ENCODE measurements around the gene SGCA.
A peak's percentile ranks its signal among the peaks of the same experiment; 100 is the strongest.

GRCh38 chr17:50218071-50218759 is 52.4 kb downstream of the SGCA start:
- TF ChIP-seq CTCF (IDR thresholded peaks at IDR 0.05) (no peak), POLR2A (IDR thresholded peaks at IDR 0.05; ENCODE audit: low read depth) (no peak), POLR2AphosphoS5 (IDR thresholded peaks at IDR 0.05) (peak in 1 of 2 donors; percentile 39), EP300 (IDR thresholded peaks at IDR 0.05) (no peak)

All from esophagus muscularis mucosa (tissue), 4 donors.